Islet of Langerhans (tissue), 1 donor: ENCODE measurements around the gene PHF23.

Experiments used
- FAIRE-seq: peaks from one replicate; lab custom pipeline; 2011; peaks lifted over from hg19 to GRCh38; lab: Jason Lieb, UNC

Gene PHF23

DNA sequence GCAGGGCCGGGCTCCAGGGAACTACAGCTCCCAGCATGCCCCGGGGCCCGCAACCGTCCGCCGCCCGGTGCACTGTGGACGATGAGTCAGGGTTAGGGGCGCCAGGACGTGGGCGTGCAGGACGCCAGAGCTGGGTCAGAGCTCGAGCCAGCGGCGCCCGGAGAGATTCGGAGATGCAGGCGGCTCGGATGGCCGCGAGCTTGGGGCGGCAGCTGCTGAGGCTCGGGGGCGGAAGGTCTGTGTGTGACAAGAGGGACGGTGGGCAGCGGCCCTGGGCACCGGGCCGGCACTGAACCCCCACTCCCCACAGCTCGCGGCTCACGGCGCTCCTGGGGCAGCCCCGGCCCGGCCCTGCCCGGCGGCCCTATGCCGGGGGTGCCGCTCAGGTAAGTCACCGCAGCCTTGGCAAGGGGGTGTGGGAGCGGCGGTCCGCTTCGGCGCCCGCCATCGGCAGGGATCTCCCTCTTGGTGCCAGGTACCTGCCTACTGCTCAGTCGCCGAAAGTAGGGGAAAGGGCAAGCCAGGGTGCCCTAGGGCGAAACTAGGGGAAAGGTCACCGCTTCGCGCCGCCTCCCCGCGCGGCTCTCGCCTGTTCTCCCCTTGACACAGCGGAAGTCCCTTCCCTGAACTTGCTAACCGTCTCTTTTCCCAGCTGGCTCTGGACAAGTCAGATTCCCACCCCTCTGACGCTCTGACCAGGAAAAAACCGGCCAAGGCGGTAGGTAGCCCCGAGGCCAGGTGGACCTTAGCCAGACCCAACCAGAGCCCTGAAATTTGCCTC is 19.3 kb downstream of the PHF23 start, which contains the start of the genes ACADVL and DLG4:
TSS of gene ACADVL (plus strand) at position 127 of the 781 bp plus-strand sequence. CDS start at position 174, 47 bp downstream.
TSS of gene DLG4 (minus strand) at position 25 of the 781 bp plus-strand sequence.
- FAIRE-seq: no peak

DNA sequence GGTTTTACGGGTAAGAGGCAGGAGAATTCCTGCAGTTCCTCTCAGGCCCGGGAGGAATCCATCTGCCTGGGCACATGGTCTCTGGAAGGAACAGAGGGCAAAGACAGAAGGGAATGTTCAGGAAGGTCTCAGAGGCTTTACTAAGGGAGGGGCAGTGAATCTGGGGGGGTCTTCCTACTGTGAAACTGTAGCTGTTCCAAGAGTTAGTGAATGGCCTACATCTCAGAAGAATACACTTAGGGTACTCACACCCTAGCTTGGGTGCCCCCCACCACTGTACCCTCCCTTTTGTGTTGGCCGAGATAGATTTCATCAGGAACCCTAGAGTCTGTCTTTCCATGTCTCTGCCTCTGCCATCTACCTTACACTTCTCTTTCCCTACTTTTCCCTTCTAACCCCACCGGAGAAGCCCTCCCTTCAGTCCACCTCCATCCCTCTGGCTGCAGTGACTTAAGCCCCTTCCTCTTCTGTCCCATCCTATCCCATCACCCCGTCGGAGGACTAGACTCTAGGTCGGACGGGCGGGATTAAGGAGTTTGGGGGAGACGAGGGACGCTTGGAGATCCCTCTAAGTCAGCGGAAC is 19.9 kb downstream of the PHF23 start:
- no peak for FAIRE-seq

- FAIRE-seq: no peak
Measured at GRCh38 chr17:7218758-7219157, 20.5 kb downstream of the PHF23 start.

DNA sequence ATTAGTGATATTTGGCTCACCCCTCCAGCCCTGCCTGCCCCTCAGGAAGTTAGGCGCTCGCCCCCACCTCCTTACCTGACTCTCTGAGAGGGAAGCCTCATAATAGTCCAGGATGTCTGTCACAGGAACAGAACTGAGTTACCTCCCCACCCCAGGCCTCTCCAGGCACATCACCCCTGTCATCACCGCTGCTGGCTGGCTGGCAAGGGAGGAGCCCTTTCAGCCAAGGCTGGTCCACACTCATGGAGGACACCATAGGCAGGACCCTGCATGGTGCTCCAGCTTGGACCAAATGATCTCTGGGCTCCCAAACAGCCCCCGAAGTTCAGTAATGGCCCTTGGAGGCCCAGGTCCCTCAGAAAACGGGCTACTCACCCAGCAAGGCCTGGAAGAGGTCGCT is 21.1 kb downstream of the PHF23 start:
- FAIRE-seq: no peak

DNA sequence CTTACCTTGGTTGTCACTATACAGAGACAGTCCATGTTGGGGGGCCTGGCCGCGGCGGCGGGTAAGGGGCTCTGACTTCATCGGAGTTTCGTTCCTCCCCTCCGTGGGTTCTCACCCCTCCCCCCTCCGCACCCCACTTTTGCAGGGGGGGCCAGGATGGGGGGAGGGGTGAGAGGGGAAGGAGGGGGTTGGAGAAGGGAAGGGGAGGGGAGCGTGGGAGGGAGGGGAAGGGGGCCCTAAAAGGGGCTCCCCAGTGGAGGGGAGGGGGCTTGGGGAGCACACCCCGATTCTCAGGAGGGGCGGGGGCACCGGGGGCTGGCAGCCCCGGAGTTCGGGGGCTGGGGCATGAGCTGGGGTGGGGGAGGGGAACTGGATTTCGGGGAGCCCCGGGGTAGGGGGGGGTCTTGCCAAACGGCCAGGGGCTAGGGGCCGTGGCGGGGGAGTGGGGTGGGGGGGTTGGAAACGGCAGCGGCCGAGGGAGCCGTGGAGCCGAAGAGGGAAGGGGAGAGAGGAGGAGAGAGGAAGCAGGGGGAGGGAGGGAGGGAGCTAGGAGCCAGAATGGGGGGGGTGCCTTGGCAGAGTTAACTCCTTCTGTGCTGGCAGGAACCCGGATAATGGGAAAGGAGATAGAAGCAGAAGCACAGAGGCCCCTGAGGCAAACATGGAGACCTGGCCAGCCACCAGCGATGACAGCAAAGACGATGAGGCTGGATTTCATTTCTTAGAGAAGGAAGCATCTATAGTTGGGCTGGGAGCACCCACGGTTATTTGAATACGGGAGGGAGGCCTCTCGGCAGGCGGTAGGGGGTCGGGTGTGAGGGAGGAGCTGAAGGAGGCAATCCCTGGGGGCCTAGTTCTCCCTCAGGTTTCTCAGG is 21.9 kb downstream of the PHF23 start:
- FAIRE-seq: no peak

DNA sequence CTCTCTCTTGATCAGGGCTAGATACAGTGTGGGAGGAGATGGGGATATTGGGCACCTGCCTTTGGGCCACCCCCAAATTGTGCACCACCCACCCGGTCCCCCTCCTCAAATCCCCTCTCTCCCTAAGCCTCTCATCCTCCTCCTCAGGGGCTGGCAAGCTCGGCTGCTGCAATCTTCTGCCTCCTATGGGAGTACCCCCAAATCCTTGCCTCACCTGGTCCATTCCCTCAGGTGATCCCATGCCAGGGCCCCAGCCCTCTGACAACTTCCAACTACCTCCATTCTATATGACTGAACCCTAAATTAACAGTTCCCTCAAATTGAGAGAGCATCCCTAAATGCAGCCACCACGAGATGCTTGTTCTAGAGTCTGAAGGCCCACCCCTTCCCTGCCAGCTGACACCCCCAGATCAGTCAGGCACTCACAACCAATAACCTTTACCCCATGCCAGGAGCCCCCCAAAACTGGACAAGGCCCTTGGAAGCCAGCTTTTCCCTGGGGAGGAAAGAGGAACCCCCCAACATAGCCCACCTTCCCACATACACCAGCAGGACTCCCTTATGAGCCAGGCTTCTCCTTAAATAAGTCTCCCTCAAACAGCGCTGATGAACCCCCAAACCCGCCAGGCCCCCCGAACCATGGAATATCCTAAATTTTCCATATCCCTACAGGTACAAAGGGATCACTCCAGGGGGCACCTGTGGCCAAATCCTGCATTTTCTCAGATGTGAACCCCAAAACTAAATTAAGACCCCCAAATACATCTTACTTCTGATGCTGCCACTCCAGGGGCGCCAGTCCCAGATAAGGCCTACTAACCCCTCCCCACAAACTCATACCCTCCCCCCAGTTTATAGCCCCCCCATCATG is 22.8 kb downstream of the PHF23 start:
- no peak for FAIRE-seq

GRCh38 chr17:7215652-7216180 is 23.5 kb downstream of the PHF23 start:
- FAIRE-seq: no peak

DNA sequence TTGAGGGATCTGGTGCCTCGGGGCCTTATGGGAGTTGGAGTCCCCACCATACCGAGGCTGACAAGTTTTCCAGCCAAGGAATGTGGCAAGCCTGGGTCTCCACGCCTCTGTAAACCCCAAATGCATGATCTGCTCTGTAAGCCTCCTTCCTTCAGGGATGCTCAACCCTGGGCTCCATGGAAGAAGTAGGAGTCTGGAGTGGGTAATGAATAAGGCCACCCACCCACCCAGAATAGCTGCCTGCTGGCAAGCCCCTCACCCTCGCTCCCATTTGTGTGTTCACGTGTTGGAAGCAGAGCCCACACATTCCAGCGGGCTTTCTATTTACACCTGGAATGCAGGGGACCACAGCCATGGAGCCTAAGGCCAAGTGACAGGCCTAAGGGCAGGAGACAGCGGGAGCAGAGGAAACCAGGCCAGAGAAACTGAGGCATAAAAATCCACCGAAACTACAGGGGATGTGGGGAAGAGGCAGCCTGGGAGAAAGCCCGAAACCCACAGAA is 24.1 kb downstream of the PHF23 start:
- peak; percentile 64 for FAIRE-seq

DNA sequence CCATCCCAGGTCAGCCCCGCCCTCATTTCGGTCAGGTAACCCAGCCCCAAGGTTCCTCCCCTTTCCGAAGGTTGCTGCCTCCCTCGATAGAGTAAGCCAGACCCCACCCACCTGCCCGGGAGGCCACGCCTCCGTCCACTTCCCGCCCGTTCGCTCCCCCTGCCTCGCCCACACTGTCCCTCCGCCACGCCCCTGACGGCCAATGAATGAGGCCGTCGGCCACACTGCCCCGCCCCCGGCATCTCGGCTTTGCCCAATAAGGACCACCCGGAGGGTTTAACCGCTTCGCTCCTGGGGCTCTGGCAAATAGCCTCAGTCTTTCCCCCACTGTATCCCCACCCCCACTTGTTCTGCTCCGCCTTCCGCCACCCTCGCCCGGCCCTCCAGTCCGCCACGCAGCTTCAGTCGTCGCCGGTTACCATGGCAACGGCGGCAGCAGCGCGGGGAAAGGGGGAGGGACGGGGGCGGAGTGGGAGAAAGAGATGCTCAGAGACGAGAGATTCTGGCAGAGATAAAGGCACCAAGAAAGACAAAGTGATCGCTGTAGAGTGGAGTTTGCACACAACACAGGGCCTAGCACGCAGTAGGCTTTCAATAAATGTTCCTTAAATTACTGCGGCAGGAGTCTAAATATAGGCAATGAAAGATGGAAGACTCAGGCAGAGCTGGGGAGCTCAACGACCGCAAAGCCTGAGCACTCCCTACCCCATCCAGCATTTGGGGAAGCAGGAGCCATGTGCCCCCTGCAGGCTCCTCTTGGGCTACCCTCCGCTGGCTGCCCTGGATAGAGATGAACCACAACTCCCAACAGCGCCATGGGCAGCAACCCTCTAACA is 24.7 kb downstream of the PHF23 start:
- no peak for FAIRE-seq

GRCh38 chr17:7213895-7214299 is 25.4 kb downstream of the PHF23 start:
- FAIRE-seq: peak; percentile 45

DNA sequence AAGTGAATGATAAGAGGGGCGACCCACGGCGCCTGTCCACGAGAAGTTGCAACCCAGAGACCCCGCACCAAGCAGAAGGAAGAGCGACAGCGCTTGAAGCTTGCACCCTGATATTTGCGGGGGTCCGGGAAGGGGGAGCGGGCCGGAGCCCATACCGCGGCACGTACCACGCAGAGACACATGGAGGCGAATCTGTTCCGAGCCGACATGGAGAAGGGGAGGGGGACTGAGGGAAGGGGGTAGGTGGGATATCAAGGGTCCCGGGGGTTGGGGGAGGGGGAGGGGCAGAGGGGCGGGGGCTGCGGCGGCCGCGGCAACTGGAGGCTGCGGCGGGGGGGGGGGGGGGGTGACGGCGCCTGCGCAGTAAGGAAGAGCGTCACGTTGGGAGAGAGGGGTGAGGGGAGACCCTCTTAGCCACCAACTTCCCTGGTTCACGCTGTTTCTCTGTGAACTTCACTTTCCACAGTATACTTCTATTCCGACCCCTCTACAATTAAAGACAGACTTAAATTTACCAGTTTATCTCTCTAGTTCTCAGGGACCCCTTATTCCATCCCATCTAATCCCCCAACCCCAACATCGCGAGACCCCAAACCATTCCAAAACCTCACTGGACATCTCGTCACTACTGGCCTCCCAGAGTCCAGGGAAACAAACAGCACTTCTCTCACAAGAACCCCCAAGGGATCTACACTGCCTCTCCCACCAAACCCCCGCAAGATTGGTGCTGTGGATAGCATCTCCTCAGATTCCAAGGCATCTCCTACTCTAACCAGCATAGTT is 27.6 kb downstream of the PHF23 start:
- no peak for FAIRE-seq

DNA sequence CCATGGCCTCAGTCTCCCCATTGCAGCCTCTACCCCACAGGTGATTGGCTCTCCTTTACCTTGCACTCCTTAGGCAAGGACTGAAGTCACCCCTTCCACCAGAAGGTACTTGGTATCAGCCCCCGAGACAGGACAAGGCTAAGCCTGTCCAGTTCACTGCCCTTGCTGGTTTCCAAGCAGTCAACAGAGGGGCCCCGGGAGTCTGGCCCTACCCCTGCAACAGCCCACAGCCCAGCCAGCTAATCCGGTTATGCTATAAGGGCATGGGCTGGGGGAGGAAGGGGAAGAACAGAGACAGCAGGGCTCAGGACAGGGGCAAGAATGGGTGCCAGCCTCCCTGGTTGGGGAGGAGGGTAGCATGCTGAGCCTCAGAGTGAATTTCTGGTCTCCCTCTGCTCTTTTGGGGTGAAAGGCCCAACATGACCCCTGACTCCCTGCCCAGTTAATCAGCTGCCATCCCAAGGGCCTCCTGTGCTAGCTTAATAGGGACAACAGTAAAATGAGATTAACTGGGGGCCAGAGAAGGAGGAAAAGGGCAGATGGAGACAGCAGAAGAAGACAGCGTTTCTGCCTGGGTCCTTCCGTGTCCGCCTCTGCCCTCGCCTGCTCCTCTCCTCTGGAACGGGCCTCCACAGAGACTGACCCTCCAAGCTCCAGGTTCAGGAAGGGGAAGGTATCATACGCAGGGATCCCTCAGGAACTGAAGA is 30.4 kb downstream of the PHF23 start:
- FAIRE-seq: no peak

GRCh38 chr17:7208027-7208571 is 31.2 kb downstream of the PHF23 start:
- FAIRE-seq: no peak

DNA sequence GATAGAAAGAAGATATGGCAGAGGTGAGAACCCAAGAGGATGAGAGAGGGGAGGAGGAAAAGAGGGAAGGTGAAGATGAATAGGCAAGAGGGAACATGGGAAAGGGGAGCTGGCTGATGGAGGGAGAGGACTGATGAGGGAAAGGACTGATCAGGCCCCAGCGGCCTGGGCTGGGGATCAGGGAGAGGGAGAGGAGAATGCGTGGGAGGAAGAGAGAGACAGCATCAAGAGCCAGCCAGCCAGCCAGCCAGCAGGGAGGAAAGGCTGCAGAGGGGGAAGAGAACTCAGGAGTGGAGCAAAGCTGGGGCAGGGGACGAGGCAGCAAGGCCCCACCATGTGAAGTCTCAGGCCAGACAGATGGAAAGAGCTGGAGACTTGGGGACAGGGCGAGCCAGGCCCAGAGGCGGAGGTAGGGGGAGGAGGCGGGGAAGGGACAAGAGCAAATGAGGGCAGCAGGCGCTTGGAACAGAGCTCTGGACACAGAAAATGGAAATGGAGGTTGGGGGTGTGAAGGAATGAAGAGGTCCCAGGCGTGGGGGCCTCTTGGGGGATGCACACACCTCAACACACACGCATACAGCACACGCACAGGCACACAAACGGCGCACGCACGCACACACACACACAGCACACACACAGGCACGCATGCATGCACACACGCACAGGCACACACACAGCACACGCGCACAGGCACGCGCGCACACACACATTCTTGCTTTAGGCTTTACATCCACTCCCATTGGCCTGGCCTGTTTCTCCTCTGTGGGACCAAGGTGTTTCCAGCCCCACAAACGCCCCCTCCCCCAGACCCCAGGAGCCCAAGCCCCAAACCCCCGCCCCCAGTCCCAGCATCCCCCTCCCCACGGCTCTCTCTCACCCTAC is 31.9 kb downstream of the PHF23 start:
- no peak for FAIRE-seq

GRCh38 chr17:7205561-7205960 is 33.7 kb downstream of the PHF23 start:
- no peak for FAIRE-seq

DNA sequence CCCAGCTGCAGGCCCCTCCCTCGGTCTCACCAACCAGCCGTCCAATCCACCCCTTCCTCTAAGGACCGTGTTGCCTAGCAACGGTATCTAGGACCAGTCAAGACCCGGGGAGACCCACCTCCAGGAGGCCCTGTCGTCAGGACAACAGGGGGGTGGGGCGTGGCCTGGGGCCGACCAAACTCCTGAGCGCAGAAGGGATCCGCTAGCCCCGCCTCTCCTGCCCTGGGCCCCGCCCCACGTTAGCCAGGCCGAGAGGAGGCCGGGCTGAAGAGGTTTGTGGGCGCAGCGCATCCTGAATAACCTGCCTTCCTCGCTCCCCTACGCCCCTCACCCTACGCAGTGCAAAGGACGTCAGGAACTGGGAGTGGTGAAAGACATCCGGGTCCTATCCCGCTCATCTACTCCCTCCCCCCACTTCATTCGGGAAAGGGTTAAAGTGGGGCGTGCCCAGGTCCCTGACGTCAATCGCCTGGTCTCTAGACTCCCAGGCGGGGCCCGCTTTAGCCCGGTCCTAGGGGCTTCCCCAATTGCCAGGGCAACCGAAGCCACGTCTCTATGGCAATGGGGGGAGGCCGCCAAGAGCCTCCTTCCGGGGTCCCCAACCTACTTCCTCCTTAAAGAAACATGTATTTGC is 34.3 kb downstream of the PHF23 start:
- peak; percentile 27 for FAIRE-seq

- no peak for FAIRE-seq
Measured at GRCh38 chr17:7204336-7204735, 34.9 kb downstream of the PHF23 start.
